ENCODE data around the gene ZNF776. TPM values are rescaled to one million over a fixed set of nuclear protein-coding genes. Genes with fewer than 3 reads are reported as not detected.

The ZNF776 gene
- polyA plus RNA-seq, 1 experiment, result 12.0 TPM

GRCh38 chr19:57778336-57778735 is 31.7 kb downstream of the ZNF776 start:
- ChIA-PET CTCF (no interaction called here), POLR2A (no interaction called here)
- Histone ChIP-seq H3K27me3 (ENCODE audit: control insufficient read depth, insufficient read depth, low read length) (no peaks in the 10 kb centered on the region), H3K4me3 (ENCODE audit: low read depth, low read length) (no peak overlapping the region), H3K36me3 (ENCODE audit: control insufficient read depth, insufficient read depth, low read length) (peaks cover 14% of the 10 kb centered on the region)
- TF ChIP-seq CTCF (IDR thresholded peaks at IDR 0.05; ENCODE audit: insufficient read depth, low read depth, low read length), result no peak
- DNase-seq (ENCODE audit: low read depth), result no peak

GRCh38 chr19:57779220-57779845 is 32.7 kb downstream of the ZNF776 start:
- H3K4me3 ChIP-seq (ENCODE audit: low read depth, low read length), result no peak overlapping the region
- no peak for TF ChIP-seq CTCF (IDR thresholded peaks at IDR 0.05; ENCODE audit: insufficient read depth, low read depth, low read length)
- DNase-seq (ENCODE audit: low read depth), result no peak
- peaks cover 11% of the 10 kb centered on the region for H3K36me3 ChIP-seq (ENCODE audit: control insufficient read depth, insufficient read depth, low read length)
- POLR2A ChIA-PET, result interaction anchor here (0.6 kb wide), 1 partner anchor 12 kb away, joined by 4 read pairs; no protein-coding TSS in a partner anchor
- no peaks in the 10 kb centered on the region for H3K27me3 ChIP-seq (ENCODE audit: control insufficient read depth, insufficient read depth, low read length)
- CTCF ChIA-PET, result interaction anchor here (1.4 kb wide), 1 partner anchor 41 kb away, joined by 3 read pairs; no protein-coding TSS in a partner anchor

GRCh38 chr19:57786286-57786685 is 39.7 kb downstream of the ZNF776 start:
- POLR2A ChIA-PET, result no interaction called here
- TF ChIP-seq CTCF (IDR thresholded peaks at IDR 0.05; ENCODE audit: insufficient read depth, low read depth, low read length), result no peak
- Histone ChIP-seq H3K27me3 (ENCODE audit: control insufficient read depth, insufficient read depth, low read length) (no peaks in the 10 kb centered on the region), H3K36me3 (ENCODE audit: control insufficient read depth, insufficient read depth, low read length) (peaks cover 10% of the 10 kb centered on the region), H3K4me3 (ENCODE audit: low read depth, low read length) (no peak overlapping the region)
- DNase-seq (ENCODE audit: low read depth), result no peak
- CTCF ChIA-PET, result no interaction called here

GRCh38 chr19:57786906-57787305 is 40.3 kb downstream of the ZNF776 start:
- no peak overlapping the region for H3K4me3 ChIP-seq (ENCODE audit: low read depth, low read length)
- POLR2A ChIA-PET, result no interaction called here
- CTCF ChIA-PET, result no interaction called here
- peaks cover 10% of the 10 kb centered on the region for H3K36me3 ChIP-seq (ENCODE audit: control insufficient read depth, insufficient read depth, low read length)
- no peak for TF ChIP-seq CTCF (IDR thresholded peaks at IDR 0.05; ENCODE audit: insufficient read depth, low read depth, low read length)
- H3K27me3 ChIP-seq (ENCODE audit: control insufficient read depth, insufficient read depth, low read length), result no peaks in the 10 kb centered on the region
- DNase-seq (ENCODE audit: low read depth), result no peak

- H3K36me3 ChIP-seq (ENCODE audit: control insufficient read depth, insufficient read depth, low read length), result peaks cover 10% of the 10 kb centered on the region
- POLR2A ChIA-PET, result no interaction called here
Measured at GRCh38 chr19:57788114-57788692, 41.6 kb downstream of the ZNF776 start.

More at GRCh38 chr19:57788114-57788692, 41.6 kb downstream of the ZNF776 start:
- Histone ChIP-seq H3K4me3 (ENCODE audit: low read depth, low read length) (no peak overlapping the region), H3K27me3 (ENCODE audit: control insufficient read depth, insufficient read depth, low read length) (no peaks in the 10 kb centered on the region)
- TF ChIP-seq CTCF (IDR thresholded peaks at IDR 0.05; ENCODE audit: insufficient read depth, low read depth, low read length), result no peak
- CTCF ChIA-PET, result interaction anchor here (0.7 kb wide), 1 partner anchor 12 kb away, joined by 3 read pairs; no protein-coding TSS in a partner anchor
- DNase-seq (ENCODE audit: low read depth), result no peak

Measured in BJ (cell line).